HepG2 (cell line): ENCODE results near the gene EXOC7. TPM values are rescaled to one million over a fixed set of nuclear protein-coding genes. Genes with fewer than 3 reads are reported as not detected.
A peak's percentile ranks its signal among the peaks of the same experiment; 100 is the strongest.

ENCODE experiments used
- AGO2 ChIP-seq: fragments of 200-400 bp; formaldehyde crosslinking; optimal IDR thresholded peaks from 2 replicates; pipeline ENCODE3; 2017; ENCODE audit warnings: mild to moderate bottlenecking, low read depth, low read length, moderate library complexity
- CBX5 ChIP-seq: sonication (generic); formaldehyde crosslinking; IDR thresholded peaks from 2 replicates; pipeline ENCODE4 v1.4.0; 2020; ENCODE audit warnings: missing genetic modification reagents, borderline replicate concordance
- FOXK2 ChIP-seq: fragments of 450-650 bp; IDR thresholded peaks from 2 replicates; pipeline ENCODE4 v1.6.1; 2016
- FOXO4 ChIP-seq: sonication (generic); formaldehyde crosslinking; conservative IDR thresholded peaks from 2 replicates; pipeline ENCODE4 v1.8.1; 2023; ENCODE audit warnings: missing genetic modification reagents
- GATAD1 ChIP-seq: IDR thresholded peaks from 2 replicates; pipeline ENCODE4 v1.6.1; 2016; ENCODE audit warnings: missing genetic modification reagents, missing compliant biosample characterization
- PHF21A ChIP-seq: sonication (generic); formaldehyde crosslinking; IDR thresholded peaks from 2 replicates; pipeline ENCODE4 v1.5.0; 2020; ENCODE audit warnings: mild to moderate bottlenecking, missing genetic modification reagents
- POGK ChIP-seq: sonication (generic); formaldehyde crosslinking; conservative IDR thresholded peaks from 2 replicates; pipeline ENCODE4 v1.8.0; 2022; ENCODE audit warnings: mild to moderate bottlenecking, moderate library complexity, missing genetic modification reagents
- PTBP1 ChIP-seq: fragments of 200-400 bp; formaldehyde crosslinking; IDR thresholded peaks from 2 replicates; pipeline ENCODE4 v1.6.1; 2018; ENCODE audit warnings: low read length, low read depth; ENCODE audit not compliant: poor library complexity, severe bottlenecking
- SP2 ChIP-seq: sonication (generic); formaldehyde crosslinking; IDR thresholded peaks from 2 replicates; pipeline ENCODE4 v1.5.1; 2020; ENCODE audit warnings: mild to moderate bottlenecking, missing genetic modification reagents
- SRF ChIP-seq: IDR thresholded peaks from 2 replicates; pipeline ENCODE4 v1.6.1; 2011; ENCODE audit warnings: mild to moderate bottlenecking, low read depth, low read length, moderate library complexity
- TBP ChIP-seq: sonication (generic); formaldehyde crosslinking; IDR thresholded peaks from 2 replicates; pipeline ENCODE4 v1.5.0; 2020; ENCODE audit warnings: missing genetic modification reagents
- THRA ChIP-seq: sonication (generic); formaldehyde crosslinking; IDR thresholded peaks from 2 replicates; pipeline ENCODE4 v1.4.0; 2020; ENCODE audit warnings: missing genetic modification reagents, borderline replicate concordance
- TRIM22 ChIP-seq: fragments of 450-650 bp; IDR thresholded peaks from 2 replicates; pipeline ENCODE4 v1.6.1; 2017
- ZEB1 ChIP-seq: IDR thresholded peaks from 2 replicates; pipeline ENCODE4 v1.6.1; 2012; ENCODE audit warnings: mild to moderate bottlenecking, low read depth, inconsistent platforms; ENCODE audit not compliant: insufficient replicate concordance
- ZNF101 ChIP-seq: sonication (generic); formaldehyde crosslinking; IDR thresholded peaks from 2 replicates; pipeline ENCODE4 v1.4.0; 2020; ENCODE audit warnings: mild to moderate bottlenecking, low read depth, missing genetic modification reagents, borderline replicate concordance
- ZNF180 ChIP-seq: sonication (generic); formaldehyde crosslinking; IDR thresholded peaks from 2 replicates; pipeline ENCODE4 v1.4.0; 2020; ENCODE audit warnings: low read depth, missing genetic modification reagents, borderline replicate concordance
- ZNF224 ChIP-seq: sonication (generic); formaldehyde crosslinking; IDR thresholded peaks from 2 replicates; pipeline ENCODE4 v1.5.0; 2020; ENCODE audit warnings: mild to moderate bottlenecking, missing genetic modification reagents
- ZNF276 ChIP-seq: sonication (generic); formaldehyde crosslinking; IDR thresholded peaks from 2 replicates; pipeline ENCODE4 v1.4.0; 2020; ENCODE audit warnings: mild to moderate bottlenecking, low read depth, missing genetic modification reagents
- ZNF296 ChIP-seq: sonication (generic); formaldehyde crosslinking; conservative IDR thresholded peaks from 2 replicates; pipeline ENCODE4 v1.5.0; 2020; ENCODE audit warnings: mild to moderate bottlenecking, missing genetic modification reagents
- polyA plus RNA-seq, 8 experiments: library from polyadenylated mRNA; depleted of rRNA in 3 of 8; stranded (reverse) in 7 of 8; unstranded in 1 of 8; fragments of >200 nt; fragmentation: Illumina TruSeq in 4 of 8; extraction: Trizol in 4 of 8; gene quantifications; 2 replicates each; pipeline versions ENCODE4 v1.2.1 to v1.2.3, GENCODE V29; 2011 to 2016; ENCODE audit warnings: low read depth in 4 of 8, missing spikeins in 1 of 8, mixed read lengths in 1 of 8; ENCODE audit not compliant: insufficient read depth in 1 of 8
- total RNA-seq, 5 experiments: library from RNA; depleted of rRNA; stranded (reverse); fragments of >200 nt; fragmentation: Illumina TruSeq; extraction: Trizol; gene quantifications; 2 replicates each; pipeline ENCODE4 v1.2.3, GENCODE V29; 2016; ENCODE audit warnings: low read depth in 1 of 5

Gene EXOC7
- total and polyA plus RNA-seq, 2 of the 13 experiments (the other 11 are each of a cell fraction or from before 2014, with no cell fraction given), result 86.9 to 116 TPM

GRCh38 chr17:76032073-76032779 is 71.4 kb downstream of the EXOC7 start (continued):
- TF ChIP-seq TBP (no peak), SP2 (CRISPR knock-in tag) (no peak), ZNF296 (CRISPR knock-in tag) (no peak), ZNF224 (no peak), PHF21A (CRISPR knock-in tag) (peak; percentile 70; the same call in 1 of the 2 replicates), ZNF101 (CRISPR knock-in tag) (no peak), CBX5 (CRISPR knock-in tag) (no peak; the same call in 1 of the 2 replicates), THRA (CRISPR knock-in tag) (no peak), FOXO4 (no peak), TRIM22 (no peak), ZEB1 (peak; percentile 32), FOXK2 (no peak), ZNF180 (CRISPR knock-in tag) (no peak), PTBP1 (no peak), POGK (no peak), GATAD1 (peak; percentile 55; the same call in 1 of the 2 replicates), AGO2 (no peak), SRF (no peak), ZNF276 (CRISPR knock-in tag) (peak; percentile 58; the same call in 1 of the 2 replicates)
